Neural cell (in vitro differentiated cells): ENCODE results near the gene NEUROD4. TPM values are rescaled to one million over a fixed set of nuclear protein-coding genes. Genes with fewer than 3 reads are reported as not detected.

Experiments used
- H2AFZ ChIP-seq: fragments of 200-600, 300-800 bp; sonication (generic), shearing (Covaris generic); 2 replicates; pipeline ENCODE4 v1.6.0; 2014; ENCODE audit warnings: low read depth, mild to moderate bottlenecking, antibody characterized with exemption, low read length, moderate library complexity
- H3F3A ChIP-seq: fragments of 200-600 bp; shearing (Covaris generic); 2 replicates; pipeline ENCODE4 v1.6.1; 2016; ENCODE audit warnings: mild to moderate bottlenecking, moderate library complexity, mixed read lengths, antibody characterized with exemption, low read length; ENCODE audit not compliant: insufficient read depth, poor library complexity, severe bottlenecking
- H3K27ac ChIP-seq: fragments of 200-600, 300-800 bp; sonication (generic), shearing (Covaris generic); 2 replicates; pipeline ENCODE4 v1.5.1; 2014; ENCODE audit warnings: mild to moderate bottlenecking, low read length, moderate library complexity
- H3K27me3 ChIP-seq: fragments of 300-800, 200-600 bp; sonication (generic), shearing (Covaris generic); 2 replicates; pipeline ENCODE4 v1.6.0; 2014; ENCODE audit warnings: mild to moderate bottlenecking, low read depth, low read length, moderate library complexity; ENCODE audit not compliant: insufficient read depth
- H3K36me3 ChIP-seq: fragments of 300-800, 200-600 bp; sonication (generic), shearing (Covaris generic); 2 replicates; pipeline ENCODE4 v1.5.1; 2014; ENCODE audit warnings: mild to moderate bottlenecking, antibody characterized with exemption, low read length, moderate library complexity; ENCODE audit not compliant: insufficient read depth
- H3K4me2 ChIP-seq: fragments of 300-800, 200-600 bp; sonication (generic), shearing (Covaris generic); 2 replicates; pipeline ENCODE4 v1.6.0; 2014; ENCODE audit warnings: mild to moderate bottlenecking, low read length
- H3K4me3 ChIP-seq: fragments of 300-800, 200-600 bp; sonication (generic), shearing (Covaris generic); 2 replicates; pipeline ENCODE4 v1.5.1; 2014; ENCODE audit warnings: mild to moderate bottlenecking, low read length, moderate library complexity
- H3K79me2 ChIP-seq: fragments of 200-600 bp; shearing (Covaris generic); replicated peaks from 2 replicates; pipeline ENCODE4 v1.6.0; 2014; ENCODE audit warnings: mild to moderate bottlenecking, low read length, moderate library complexity; ENCODE audit not compliant: insufficient read depth
- H3K9ac ChIP-seq: fragments of 300-800, 200-600 bp; sonication (generic), shearing (Covaris generic); 2 replicates; pipeline ENCODE4 v1.6.1; 2016; ENCODE audit warnings: mild to moderate bottlenecking, low read length, mixed read lengths
- H3K9me2 ChIP-seq: fragments of 200-600 bp; shearing (Covaris generic); 2 replicates; pipeline ENCODE4 v1.6.1; 2016; ENCODE audit warnings: mild to moderate bottlenecking, low read length, mixed read lengths; ENCODE audit not compliant: insufficient read depth
- H3K9me3 ChIP-seq: fragments of 200-600, 300-800 bp; sonication (generic), shearing (Covaris generic); 2 replicates; pipeline ENCODE4 v1.6.1; 2016; ENCODE audit warnings: mild to moderate bottlenecking, mixed run types, low read length, moderate library complexity, mixed read lengths
- H4K20me1 ChIP-seq: fragments of 200-600 bp; shearing (Covaris generic); 2 replicates; pipeline ENCODE4 v1.6.1; 2016; ENCODE audit warnings: mild to moderate bottlenecking, mixed run types; ENCODE audit not compliant: insufficient read depth
- EP300 ChIP-seq: fragments of 450-650 bp; conservative IDR thresholded peaks from 2 replicates; pipeline ENCODE4 v1.6.1; 2014; ENCODE audit warnings: antibody characterized with exemption, mild to moderate bottlenecking, moderate library complexity; ENCODE audit not compliant: poor library complexity, severe bottlenecking
- EZH2 ChIP-seq: fragments of 200-600, 300-800 bp; shearing (Covaris generic), sonication (generic); IDR thresholded peaks from 2 replicates; pipeline ENCODE4 v1.6.1; 2014; ENCODE audit warnings: antibody characterized with exemption, low read length, borderline replicate concordance, mild to moderate bottlenecking; ENCODE audit not compliant: insufficient read depth, poor library complexity, severe bottlenecking
- MXI1 ChIP-seq: fragments of 450-650 bp; conservative IDR thresholded peaks from 2 replicates; pipeline ENCODE4 v1.6.1; 2014; ENCODE audit warnings: antibody characterized with exemption, mild to moderate bottlenecking; ENCODE audit not compliant: poor library complexity, severe bottlenecking
- POLR2AphosphoS5 ChIP-seq: IDR thresholded peaks from 2 replicates; pipeline ENCODE4 v1.6.1; 2012
- RAD21 ChIP-seq: fragments of 450-650 bp; conservative IDR thresholded peaks from 2 replicates; pipeline ENCODE4 v1.6.1; 2014; ENCODE audit warnings: antibody characterized with exemption, mild to moderate bottlenecking, moderate library complexity
- SMC3 ChIP-seq: fragments of 450-650 bp; conservative IDR thresholded peaks from 2 replicates; pipeline ENCODE4 v1.6.1; 2014; ENCODE audit warnings: antibody characterized with exemption, mild to moderate bottlenecking, moderate library complexity; ENCODE audit not compliant: poor library complexity
- TAF1 ChIP-seq: IDR thresholded peaks from 2 replicates; pipeline ENCODE4 v1.6.1; 2012; ENCODE audit warnings: low read depth
- polyA plus RNA-seq: library from polyadenylated mRNA; depleted of rRNA; stranded (reverse); fragments of >200 nt; gene quantifications from 2 replicates; pipeline ENCODE4 v1.2.3, GENCODE V29; 2014
- TF ChIP-seq, protein P1 (sequence below): fragments of 450-650 bp; IDR thresholded peaks from 2 replicates; pipeline ENCODE4 v1.5.1; 2014; ENCODE audit warnings: antibody characterized with exemption, mild to moderate bottlenecking, moderate library complexity; ENCODE audit not compliant: poor library complexity, severe bottlenecking
- TF ChIP-seq, protein P2 (sequence below): IDR thresholded peaks from 2 replicates; pipeline ENCODE4 v1.6.1; 2012; ENCODE audit warnings: borderline replicate concordance

Gene NEUROD4
- polyA plus RNA-seq, 1 donor from 2014 or later = not detected

DNA sequence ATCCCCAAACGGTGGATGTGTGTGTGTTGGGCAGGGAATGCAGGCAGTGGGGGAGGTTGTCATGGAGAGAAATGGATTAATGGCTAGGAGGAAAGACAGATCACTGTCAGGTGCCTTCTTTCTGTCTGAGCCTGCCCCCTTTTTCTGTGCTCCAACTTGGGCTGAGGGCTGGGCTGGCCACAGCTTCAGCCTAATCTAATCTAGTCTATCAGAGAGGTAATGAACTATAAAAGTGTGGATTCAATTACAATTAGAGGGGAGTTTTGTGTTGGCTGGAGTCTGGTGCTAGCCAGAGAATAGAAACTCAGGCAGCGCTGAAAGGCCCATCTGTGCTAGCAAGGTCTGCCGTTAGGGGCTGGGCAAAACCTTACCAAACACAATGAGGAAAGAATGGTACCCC, 41.2 kb downstream of the NEUROD4 start:
- no peak overlapping the region for H3K9ac ChIP-seq
- no peaks in the 10 kb centered on the region for H3K27me3 ChIP-seq
- H3K79me2 ChIP-seq = no peaks in the 10 kb centered on the region
- H3F3A ChIP-seq = no peaks in the 10 kb centered on the region
- no peaks in the 10 kb centered on the region for H4K20me1 ChIP-seq
- no peak overlapping the region for H3K4me3 ChIP-seq
- no peak overlapping the region for H3K27ac ChIP-seq
- H3K9me2 ChIP-seq = no peaks in the 10 kb centered on the region
- H3K9me3 ChIP-seq = no peaks in the 10 kb centered on the region
- H3K4me2 ChIP-seq = no peak overlapping the region
- no peak for TF ChIP-seq EZH2
- no peak for TF ChIP-seq MXI1
- TF ChIP-seq, protein P1, sequence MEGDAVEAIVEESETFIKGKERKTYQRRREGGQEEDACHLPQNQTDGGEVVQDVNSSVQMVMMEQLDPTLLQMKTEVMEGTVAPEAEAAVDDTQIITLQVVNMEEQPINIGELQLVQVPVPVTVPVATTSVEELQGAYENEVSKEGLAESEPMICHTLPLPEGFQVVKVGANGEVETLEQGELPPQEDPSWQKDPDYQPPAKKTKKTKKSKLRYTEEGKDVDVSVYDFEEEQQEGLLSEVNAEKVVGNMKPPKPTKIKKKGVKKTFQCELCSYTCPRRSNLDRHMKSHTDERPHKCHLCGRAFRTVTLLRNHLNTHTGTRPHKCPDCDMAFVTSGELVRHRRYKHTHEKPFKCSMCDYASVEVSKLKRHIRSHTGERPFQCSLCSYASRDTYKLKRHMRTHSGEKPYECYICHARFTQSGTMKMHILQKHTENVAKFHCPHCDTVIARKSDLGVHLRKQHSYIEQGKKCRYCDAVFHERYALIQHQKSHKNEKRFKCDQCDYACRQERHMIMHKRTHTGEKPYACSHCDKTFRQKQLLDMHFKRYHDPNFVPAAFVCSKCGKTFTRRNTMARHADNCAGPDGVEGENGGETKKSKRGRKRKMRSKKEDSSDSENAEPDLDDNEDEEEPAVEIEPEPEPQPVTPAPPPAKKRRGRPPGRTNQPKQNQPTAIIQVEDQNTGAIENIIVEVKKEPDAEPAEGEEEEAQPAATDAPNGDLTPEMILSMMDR = no peak
- TF ChIP-seq TAF1 = no peak
- H3K36me3 ChIP-seq = no peaks in the 10 kb centered on the region
- no peak overlapping the region for H2AFZ ChIP-seq

DNA sequence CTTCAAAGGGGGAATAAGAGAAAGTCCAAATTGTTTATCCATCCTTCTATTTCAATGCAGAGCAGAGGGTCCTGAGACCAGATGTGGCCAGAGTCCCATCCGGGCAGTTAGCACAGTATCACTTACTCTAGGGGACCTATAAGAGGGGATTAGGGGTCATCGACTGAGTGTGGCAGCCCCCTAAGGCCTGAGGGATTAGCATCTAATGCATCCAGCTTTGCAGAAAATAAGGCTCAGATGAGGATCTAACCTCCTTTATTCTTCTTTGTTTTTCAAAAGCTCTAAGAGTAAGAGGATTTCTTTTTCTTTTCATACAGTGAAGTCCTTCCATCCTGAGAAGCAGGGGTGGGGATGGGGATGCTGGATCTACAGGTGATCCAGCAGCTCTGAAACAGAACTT, 43.5 kb downstream of the NEUROD4 start:
- no peaks in the 10 kb centered on the region for H4K20me1 ChIP-seq
- H3K9me2 ChIP-seq = no peaks in the 10 kb centered on the region
- TF ChIP-seq MXI1 = no peak
- no peak for TF ChIP-seq TAF1
- TF ChIP-seq EZH2 = no peak
- no peak for TF ChIP-seq SMC3
- TF ChIP-seq POLR2AphosphoS5 = no peak
- TF ChIP-seq, protein P2, sequence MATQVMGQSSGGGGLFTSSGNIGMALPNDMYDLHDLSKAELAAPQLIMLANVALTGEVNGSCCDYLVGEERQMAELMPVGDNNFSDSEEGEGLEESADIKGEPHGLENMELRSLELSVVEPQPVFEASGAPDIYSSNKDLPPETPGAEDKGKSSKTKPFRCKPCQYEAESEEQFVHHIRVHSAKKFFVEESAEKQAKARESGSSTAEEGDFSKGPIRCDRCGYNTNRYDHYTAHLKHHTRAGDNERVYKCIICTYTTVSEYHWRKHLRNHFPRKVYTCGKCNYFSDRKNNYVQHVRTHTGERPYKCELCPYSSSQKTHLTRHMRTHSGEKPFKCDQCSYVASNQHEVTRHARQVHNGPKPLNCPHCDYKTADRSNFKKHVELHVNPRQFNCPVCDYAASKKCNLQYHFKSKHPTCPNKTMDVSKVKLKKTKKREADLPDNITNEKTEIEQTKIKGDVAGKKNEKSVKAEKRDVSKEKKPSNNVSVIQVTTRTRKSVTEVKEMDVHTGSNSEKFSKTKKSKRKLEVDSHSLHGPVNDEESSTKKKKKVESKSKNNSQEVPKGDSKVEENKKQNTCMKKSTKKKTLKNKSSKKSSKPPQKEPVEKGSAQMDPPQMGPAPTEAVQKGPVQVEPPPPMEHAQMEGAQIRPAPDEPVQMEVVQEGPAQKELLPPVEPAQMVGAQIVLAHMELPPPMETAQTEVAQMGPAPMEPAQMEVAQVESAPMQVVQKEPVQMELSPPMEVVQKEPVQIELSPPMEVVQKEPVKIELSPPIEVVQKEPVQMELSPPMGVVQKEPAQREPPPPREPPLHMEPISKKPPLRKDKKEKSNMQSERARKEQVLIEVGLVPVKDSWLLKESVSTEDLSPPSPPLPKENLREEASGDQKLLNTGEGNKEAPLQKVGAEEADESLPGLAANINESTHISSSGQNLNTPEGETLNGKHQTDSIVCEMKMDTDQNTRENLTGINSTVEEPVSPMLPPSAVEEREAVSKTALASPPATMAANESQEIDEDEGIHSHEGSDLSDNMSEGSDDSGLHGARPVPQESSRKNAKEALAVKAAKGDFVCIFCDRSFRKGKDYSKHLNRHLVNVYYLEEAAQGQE = no peak
- TF ChIP-seq, protein P1 = no peak
- no peak for TF ChIP-seq EP300
- TF ChIP-seq RAD21 = no peak
- H3K4me2 ChIP-seq = no peak overlapping the region
- H2AFZ ChIP-seq = no peak overlapping the region
- H3K27me3 ChIP-seq = no peaks in the 10 kb centered on the region
- H3K4me3 ChIP-seq = no peak overlapping the region
- no peaks in the 10 kb centered on the region for H3F3A ChIP-seq
- H3K9ac ChIP-seq = no peak overlapping the region
- no peaks in the 10 kb centered on the region for H3K9me3 ChIP-seq
- H3K36me3 ChIP-seq = no peaks in the 10 kb centered on the region
- H3K79me2 ChIP-seq = no peaks in the 10 kb centered on the region
- no peak overlapping the region for H3K27ac ChIP-seq
